ENCODE results near the gene ITPKB.

GRCh38 chr1:226708342-226708780, 30.7 kb downstream of the ITPKB start:
- TF ChIP-seq ARNT (IDR thresholded peaks at IDR 0.05) (no peak), REST (IDR thresholded peaks at IDR 0.05; ENCODE audit: borderline replicate concordance in 1 of 2, low read depth in 1 of 2, low read length in 2 of 2) (no peak), TBP (CRISPR knock-in tag; IDR thresholded peaks at IDR 0.05) (no peak), MAFF (IDR thresholded peaks at IDR 0.05; ENCODE audit: low read depth, low read length) (no peak), ATAD3A (CRISPR knock-in tag; IDR thresholded peaks at IDR 0.05) (no peak), ZBTB38 (CRISPR knock-in tag; IDR thresholded peaks at IDR 0.05) (no peak), ELK4 (CRISPR knock-in tag; IDR thresholded peaks at IDR 0.05; ENCODE audit: borderline replicate concordance) (no peak), GTF2F1 (IDR thresholded peaks at IDR 0.05; ENCODE audit: low read length) (no peak), EP300 (IDR thresholded peaks at IDR 0.05; ENCODE audit: low read depth in 2 of 2, low read length in 2 of 2) (no peak), EP300 (CRISPR knock-in tag; IDR thresholded peaks at IDR 0.05; ENCODE audit: borderline replicate concordance) (no peak), CREB1 (IDR thresholded peaks at IDR 0.05) (no peak), CREB1 (CRISPR knock-in tag; IDR thresholded peaks at IDR 0.05) (no peak), RAD51 (IDR thresholded peaks at IDR 0.05; ENCODE audit: borderline replicate concordance) (no peak), ZNF788 (CRISPR knock-in tag; IDR thresholded peaks at IDR 0.05; ENCODE audit: borderline replicate concordance) (no peak), GPN1 (CRISPR knock-in tag; IDR thresholded peaks at IDR 0.05; ENCODE audit: borderline replicate concordance) (no peak), CTCF (CRISPR knock-in tag; IDR thresholded peaks at IDR 0.05) (no peak)
